MM.1S (cell line): ENCODE results near the gene EIF4EBP3.

Experiments
- EZH2 ChIP-seq: fragments of 300-600 bp; sonication (generic); optimal IDR thresholded peaks from 2 replicates; pipeline ENCODE3; 2017; ENCODE audit warnings: low read depth, mild to moderate bottlenecking, antibody characterized with exemption, low read length, mixed read lengths
- EZH2phosphoT487 ChIP-seq: fragments of 300-600 bp; sonication (generic); IDR thresholded peaks from 2 replicates; pipeline ENCODE4 v1.6.1; 2018; ENCODE audit warnings: antibody characterized with exemption, low read length
- TF ChIP-seq, protein P1 (sequence below): fragments of 300-600 bp; sonication (generic); IDR thresholded peaks from 2 replicates; pipeline ENCODE4 v1.5.1; 2016; ENCODE audit warnings: antibody characterized with exemption, low read length, mixed read lengths

GRCh38 chr5:140575309-140575708 lies 27.8 kb downstream of the EIF4EBP3 start:
- TF ChIP-seq EZH2 (no peak), EZH2phosphoT487 (no peak)
- TF ChIP-seq, protein P1, sequence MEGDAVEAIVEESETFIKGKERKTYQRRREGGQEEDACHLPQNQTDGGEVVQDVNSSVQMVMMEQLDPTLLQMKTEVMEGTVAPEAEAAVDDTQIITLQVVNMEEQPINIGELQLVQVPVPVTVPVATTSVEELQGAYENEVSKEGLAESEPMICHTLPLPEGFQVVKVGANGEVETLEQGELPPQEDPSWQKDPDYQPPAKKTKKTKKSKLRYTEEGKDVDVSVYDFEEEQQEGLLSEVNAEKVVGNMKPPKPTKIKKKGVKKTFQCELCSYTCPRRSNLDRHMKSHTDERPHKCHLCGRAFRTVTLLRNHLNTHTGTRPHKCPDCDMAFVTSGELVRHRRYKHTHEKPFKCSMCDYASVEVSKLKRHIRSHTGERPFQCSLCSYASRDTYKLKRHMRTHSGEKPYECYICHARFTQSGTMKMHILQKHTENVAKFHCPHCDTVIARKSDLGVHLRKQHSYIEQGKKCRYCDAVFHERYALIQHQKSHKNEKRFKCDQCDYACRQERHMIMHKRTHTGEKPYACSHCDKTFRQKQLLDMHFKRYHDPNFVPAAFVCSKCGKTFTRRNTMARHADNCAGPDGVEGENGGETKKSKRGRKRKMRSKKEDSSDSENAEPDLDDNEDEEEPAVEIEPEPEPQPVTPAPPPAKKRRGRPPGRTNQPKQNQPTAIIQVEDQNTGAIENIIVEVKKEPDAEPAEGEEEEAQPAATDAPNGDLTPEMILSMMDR = no peak
